Measurements from ENCODE around the gene TMEM39B.
"Not testable (repeated sequence)": the region's sequence is repeated elsewhere in the genome, so short reads cannot be mapped to it uniquely, and the experiment has no call there.

TMEM39B gene

GRCh38 chr1:32056598-32056997 is 16.1 kb upstream of the TMEM39B start:
- Mint-ChIP-seq H3K9me3 (ENCODE audit: low read depth) (no peaks in the 10 kb centered on the region), H3K4me1 (ENCODE audit: low read depth) (no peaks in the 10 kb centered on the region), H3K27ac (peak overlapping the region; percentile 46), H3K27me3 (no peaks in the 10 kb centered on the region), H3K36me3 (no peaks in the 10 kb centered on the region), H3K4me3 (no peak overlapping the region)

GRCh38 chr1:32060914-32061313 is 11.8 kb upstream of the TMEM39B start:
- peak overlapping the region; percentile 50 for H3K27ac Mint-ChIP-seq
- no peaks in the 10 kb centered on the region for H3K9me3 Mint-ChIP-seq (ENCODE audit: low read depth)
- H3K4me1 Mint-ChIP-seq (ENCODE audit: low read depth), result no peaks in the 10 kb centered on the region
- no peaks in the 10 kb centered on the region for H3K36me3 Mint-ChIP-seq
- no peaks in the 10 kb centered on the region for H3K27me3 Mint-ChIP-seq
- H3K4me3 Mint-ChIP-seq, result no peak overlapping the region

- Mint-ChIP-seq H3K36me3 (no peaks in the 10 kb centered on the region), H3K27ac (peak overlapping the region; percentile 42), H3K27me3 (no peaks in the 10 kb centered on the region), H3K4me1 (ENCODE audit: low read depth) (peaks cover 7% of the 10 kb centered on the region), H3K4me3 (no peak overlapping the region), H3K9me3 (ENCODE audit: low read depth) (no peaks in the 10 kb centered on the region)
Observed at GRCh38 chr1:32062867-32063230, 9.9 kb upstream of the TMEM39B start.

GRCh38 chr1:32063261-32063681 is 9.5 kb upstream of the TMEM39B start:
- Mint-ChIP-seq H3K9me3 (ENCODE audit: low read depth) (no peaks in the 10 kb centered on the region), H3K4me3 (no peak overlapping the region), H3K4me1 (ENCODE audit: low read depth) (peaks cover 7% of the 10 kb centered on the region), H3K36me3 (no peaks in the 10 kb centered on the region), H3K27me3 (no peaks in the 10 kb centered on the region), H3K27ac (peak overlapping the region; percentile 16)

- not testable (repeated sequence) for H3K9me3 Mint-ChIP-seq (ENCODE audit: low read depth); H3K27me3 Mint-ChIP-seq; H3K36me3 Mint-ChIP-seq; H3K27ac Mint-ChIP-seq; H3K4me3 Mint-ChIP-seq
- peaks cover 11% of the 10 kb centered on the region for H3K4me1 Mint-ChIP-seq (ENCODE audit: low read depth)
Observed at GRCh38 chr1:32065613-32066488, 6.9 kb upstream of the TMEM39B start.

GRCh38 chr1:32066489-32066873 is 6.3 kb upstream of the TMEM39B start:
- Mint-ChIP-seq H3K27ac (no peak overlapping the region), H3K36me3 (no peaks in the 10 kb centered on the region), H3K4me3 (no peak overlapping the region), H3K4me1 (ENCODE audit: low read depth) (peaks cover 11% of the 10 kb centered on the region), H3K9me3 (ENCODE audit: low read depth) (no peaks in the 10 kb centered on the region), H3K27me3 (no peaks in the 10 kb centered on the region)

- Mint-ChIP-seq H3K27me3 (no peaks in the 10 kb centered on the region), H3K9me3 (ENCODE audit: low read depth) (no peaks in the 10 kb centered on the region), H3K4me3 (no peak overlapping the region), H3K36me3 (no peaks in the 10 kb centered on the region), H3K27ac (peak overlapping the region; percentile 34), H3K4me1 (ENCODE audit: low read depth) (peaks cover 26% of the 10 kb centered on the region)
Observed at GRCh38 chr1:32068957-32069588, 3.7 kb upstream of the TMEM39B start.

GRCh38 chr1:32071758-32072621 is 749 bp upstream of the TMEM39B start:
- Mint-ChIP-seq H3K9me3 (ENCODE audit: low read depth) (no peaks in the 10 kb centered on the region), H3K4me1 (ENCODE audit: low read depth) (peaks cover 31% of the 10 kb centered on the region), H3K36me3 (no peaks in the 10 kb centered on the region), H3K4me3 (peak overlapping the region; percentile 94), H3K27ac (peak overlapping the region; percentile 93), H3K27me3 (no peaks in the 10 kb centered on the region)

GRCh38 chr1:32073299-32074229 is 825 bp downstream of the TMEM39B start:
- no peaks in the 10 kb centered on the region for H3K27me3 Mint-ChIP-seq
- H3K9me3 Mint-ChIP-seq (ENCODE audit: low read depth), result no peaks in the 10 kb centered on the region
- H3K27ac Mint-ChIP-seq, result peak overlapping the region; percentile 93
- no peaks in the 10 kb centered on the region for H3K36me3 Mint-ChIP-seq
- peak overlapping the region; percentile 94 for H3K4me3 Mint-ChIP-seq
- peaks cover 34% of the 10 kb centered on the region for H3K4me1 Mint-ChIP-seq (ENCODE audit: low read depth)

GRCh38 chr1:32074841-32075240 is 2.1 kb downstream of the TMEM39B start:
- Mint-ChIP-seq H3K4me1 (ENCODE audit: low read depth) (peaks cover 30% of the 10 kb centered on the region), H3K36me3 (no peaks in the 10 kb centered on the region), H3K4me3 (peak overlapping the region; percentile 5), H3K27me3 (no peaks in the 10 kb centered on the region), H3K9me3 (ENCODE audit: low read depth) (no peaks in the 10 kb centered on the region), H3K27ac (peak overlapping the region; percentile 2)

GRCh38 chr1:32077451-32077850 is 4.7 kb downstream of the TMEM39B start:
- Mint-ChIP-seq H3K27me3 (no peaks in the 10 kb centered on the region), H3K4me3 (no peak overlapping the region), H3K9me3 (ENCODE audit: low read depth) (no peaks in the 10 kb centered on the region), H3K36me3 (peaks cover 5% of the 10 kb centered on the region), H3K4me1 (ENCODE audit: low read depth) (peaks cover 25% of the 10 kb centered on the region), H3K27ac (no peak overlapping the region)

- Mint-ChIP-seq H3K27ac (no peak overlapping the region), H3K36me3 (peaks cover 13% of the 10 kb centered on the region), H3K27me3 (no peaks in the 10 kb centered on the region), H3K4me3 (no peak overlapping the region), H3K4me1 (ENCODE audit: low read depth) (peaks cover 9% of the 10 kb centered on the region), H3K9me3 (ENCODE audit: low read depth) (no peaks in the 10 kb centered on the region)
Observed at GRCh38 chr1:32082022-32082421, 9.3 kb downstream of the TMEM39B start.

GRCh38 chr1:32086381-32086780 is 13.6 kb downstream of the TMEM39B start:
- not testable (repeated sequence) for H3K27me3 Mint-ChIP-seq, H3K27ac Mint-ChIP-seq
- H3K36me3 Mint-ChIP-seq, result peaks cover 15% of the 10 kb centered on the region

GRCh38 chr1:32091176-32091575 is 18.4 kb downstream of the TMEM39B start:
- Mint-ChIP-seq H3K4me1 (ENCODE audit: low read depth) (no peaks in the 10 kb centered on the region), H3K36me3 (peaks cover 7% of the 10 kb centered on the region), H3K27me3 (no peaks in the 10 kb centered on the region), H3K27ac (no peak overlapping the region), H3K9me3 (ENCODE audit: low read depth) (no peaks in the 10 kb centered on the region), H3K4me3 (no peak overlapping the region)

More at GRCh38 chr1:32086381-32086780, 13.6 kb downstream of the TMEM39B start:
- H3K9me3 Mint-ChIP-seq (ENCODE audit: low read depth); H3K4me3 Mint-ChIP-seq; H3K4me1 Mint-ChIP-seq (ENCODE audit: low read depth): not testable (repeated sequence)
